Upper lobe of left lung (tissue), 6 donors: ENCODE measurements around the gene UGGT2. TPM values are rescaled to one million over a fixed set of nuclear protein-coding genes. Genes with fewer than 3 reads are reported as not detected.
"Not testable (repeated sequence)": the region's sequence is repeated elsewhere in the genome, so short reads cannot be mapped to it uniquely, and the experiment has no call there.

Source experiments
- ATAC-seq, 2 donors: fragments of 200-7000 bp; cut with Tn5 transposase; one replicate each; pipeline ENCODE4 v1.9.1; 2022; ENCODE audit warnings: mild to moderate bottlenecking in 2 of 2, moderate library complexity in 2 of 2; ENCODE audit not compliant: low FRiP score in 2 of 2
- DNase-seq, 2 donors: peaks; one replicate each; pipeline ENCODE4 v3.0.0-alpha.2; 2019 to 2020
- H3K27ac ChIP-seq, 4 donors: fragments of 200-600 bp; sonication (generic); one replicate each; pipeline ENCODE4 v1.5.1; 2016 to 2019
- H3K27me3 ChIP-seq, 4 donors: fragments of 200-600 bp; sonication (generic); one replicate each; pipeline ENCODE4 v1.5.1; 2017 to 2019
- H3K36me3 ChIP-seq, 4 donors: fragments of 200-600 bp; sonication (generic); one replicate each; pipeline ENCODE4 v1.5.1; 2016 to 2019
- H3K4me1 ChIP-seq, 4 donors: fragments of 200-600 bp; sonication (generic); one replicate each; pipeline ENCODE4 v1.5.1; 2018 to 2019
- H3K4me3 ChIP-seq, 4 donors: fragments of 200-600 bp; sonication (generic); one replicate each; pipeline ENCODE4 v1.5.1; 2017 to 2019; ENCODE audit warnings: mild to moderate bottlenecking in 2 of 4, moderate library complexity in 1 of 4
- H3K9me3 ChIP-seq, 4 donors: fragments of 200-600 bp; sonication (generic); one replicate each; pipeline ENCODE4 v1.5.1; 2018 to 2019
- EP300 ChIP-seq, 4 donors: sonication (generic); formaldehyde crosslinking; IDR thresholded peaks; one replicate each; pipeline ENCODE4 v1.5.1; 2017; ENCODE audit warnings: antibody characterized with exemption in 4 of 4, control low read depth in 2 of 4
- POLR2A ChIP-seq, 4 donors: fragments of 450-650 bp; IDR thresholded peaks; one replicate each; pipeline ENCODE4 v1.5.1; 2016 to 2017; ENCODE audit warnings: antibody characterized with exemption in 4 of 4, mild to moderate bottlenecking in 2 of 4
- POLR2AphosphoS5 ChIP-seq, 2 donors: sonication (generic); formaldehyde crosslinking; IDR thresholded peaks; one replicate each; pipeline ENCODE4 v1.5.1; 2017; ENCODE audit warnings: antibody characterized with exemption in 2 of 2
- WGBS, 2 donors: methylation state at CpG; one replicate each; pipeline ENCODE4 v1.1.5; 2017 to 2018; 5-methylcytosine and 5-hydroxymethylcytosine counted together
- total RNA-seq, 6 donors: library from RNA; depleted of rRNA in 4 of 6; stranded (reverse); fragments of >200 nt in 4 of 6; gene quantifications; one replicate each; pipeline versions ENCODE4 v1.1.0 to v1.2.1, GENCODE V29; 2016 to 2021
- TF ChIP-seq, protein P1 (sequence below), 6 experiments: fragments of 450-650 bp in 4 of 6; fragments of 200-600 bp in 2 of 6; sonication (generic) in 2 of 6; IDR thresholded peaks; one replicate each; pipeline ENCODE4 v1.5.1; 2016 to 2019; ENCODE audit warnings: antibody characterized with exemption in 6 of 6
- donor health status: DM: no; HTN: no; CAD: no; lungs with moderate emphysema.
- donor health status: DM: no; HTN: yes; CAD: no; lungs with severe emphysema.

The UGGT2 gene
- total RNA-seq, 6 donors from 2014 or later: 13.0 to 44.8 (median 18.5) TPM

DNA sequence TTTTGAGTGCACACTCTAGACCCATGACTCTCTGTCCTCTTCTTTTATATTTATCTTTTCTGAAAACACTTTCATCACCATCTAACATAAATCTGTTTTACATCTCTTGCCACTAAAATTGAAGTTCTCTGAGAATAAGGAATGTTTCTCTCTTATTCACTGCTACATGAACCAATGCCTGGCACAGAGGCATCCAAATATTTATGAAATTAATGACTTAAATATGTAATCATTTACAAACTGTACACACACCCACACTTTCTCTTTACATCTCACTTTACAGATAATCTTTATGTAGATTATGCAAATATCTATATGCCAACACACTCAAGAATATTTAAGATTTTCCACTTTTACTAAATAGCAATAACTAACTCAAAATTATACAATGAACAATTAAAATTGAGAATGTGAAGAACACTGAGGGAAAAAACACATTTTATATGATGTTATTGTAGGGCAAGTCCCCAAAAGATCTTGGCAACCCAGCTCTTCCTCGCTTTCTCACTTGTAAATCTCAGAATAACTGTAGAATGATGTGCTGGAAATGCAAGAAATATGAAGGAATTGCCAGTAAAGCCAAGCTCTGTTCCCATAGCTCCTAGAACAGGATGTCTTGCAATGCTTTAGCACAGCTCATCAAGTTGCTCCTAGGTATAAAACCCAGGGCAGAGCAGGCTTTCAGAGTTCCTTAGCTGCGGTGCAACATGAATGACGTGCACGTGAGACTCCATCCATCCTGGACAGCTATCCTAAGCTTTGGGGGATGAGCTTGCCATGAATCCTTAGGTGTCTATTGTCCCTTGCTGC, 50.7 kb downstream of the UGGT2 start:
- TF ChIP-seq, protein P1, sequence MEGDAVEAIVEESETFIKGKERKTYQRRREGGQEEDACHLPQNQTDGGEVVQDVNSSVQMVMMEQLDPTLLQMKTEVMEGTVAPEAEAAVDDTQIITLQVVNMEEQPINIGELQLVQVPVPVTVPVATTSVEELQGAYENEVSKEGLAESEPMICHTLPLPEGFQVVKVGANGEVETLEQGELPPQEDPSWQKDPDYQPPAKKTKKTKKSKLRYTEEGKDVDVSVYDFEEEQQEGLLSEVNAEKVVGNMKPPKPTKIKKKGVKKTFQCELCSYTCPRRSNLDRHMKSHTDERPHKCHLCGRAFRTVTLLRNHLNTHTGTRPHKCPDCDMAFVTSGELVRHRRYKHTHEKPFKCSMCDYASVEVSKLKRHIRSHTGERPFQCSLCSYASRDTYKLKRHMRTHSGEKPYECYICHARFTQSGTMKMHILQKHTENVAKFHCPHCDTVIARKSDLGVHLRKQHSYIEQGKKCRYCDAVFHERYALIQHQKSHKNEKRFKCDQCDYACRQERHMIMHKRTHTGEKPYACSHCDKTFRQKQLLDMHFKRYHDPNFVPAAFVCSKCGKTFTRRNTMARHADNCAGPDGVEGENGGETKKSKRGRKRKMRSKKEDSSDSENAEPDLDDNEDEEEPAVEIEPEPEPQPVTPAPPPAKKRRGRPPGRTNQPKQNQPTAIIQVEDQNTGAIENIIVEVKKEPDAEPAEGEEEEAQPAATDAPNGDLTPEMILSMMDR (IDR thresholded peaks at IDR 0.05): no peak
- TF ChIP-seq POLR2AphosphoS5 (IDR thresholded peaks at IDR 0.05) (no peak), POLR2A (IDR thresholded peaks at IDR 0.05) (no peak), EP300 (IDR thresholded peaks at IDR 0.05) (no peak)
- 98% methylated on average over 4 of the region's 4 CpGs for WGBS, 2 donors
- H3K27ac ChIP-seq: no peak overlapping the region
- DNase-seq: no peak
- H3K27me3 ChIP-seq: no peaks in the 10 kb centered on the region
- H3K36me3 ChIP-seq: no peaks in the 10 kb centered on the region
- no peak for ATAC-seq
- H3K9me3 ChIP-seq: no peaks in the 10 kb centered on the region
- no peak overlapping the region for H3K4me3 ChIP-seq
- H3K4me1 ChIP-seq: no peaks in the 10 kb centered on the region

DNA sequence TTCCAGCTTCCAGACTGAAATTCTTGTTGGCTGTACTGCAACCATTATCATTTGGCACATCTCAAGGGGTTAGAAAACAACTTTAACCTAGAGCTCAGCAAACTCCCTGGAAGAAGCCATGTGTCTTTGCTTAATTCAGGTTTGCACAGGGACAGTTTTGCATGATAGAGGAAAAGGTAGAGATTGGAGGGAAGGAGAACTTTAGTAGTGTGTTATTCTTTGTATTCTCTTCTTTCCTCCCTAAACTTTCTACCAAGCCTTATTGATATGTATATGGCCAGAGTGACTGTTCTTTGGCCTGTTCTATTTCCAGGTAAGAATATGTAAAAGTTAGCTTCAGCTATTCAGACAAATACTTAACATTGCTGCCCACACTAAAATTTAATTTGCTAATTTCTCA, 53.1 kb downstream of the UGGT2 start:
- no peak overlapping the region for H3K4me3 ChIP-seq
- no peak for ATAC-seq
- no peaks in the 10 kb centered on the region for H3K27me3 ChIP-seq
- H3K9me3 ChIP-seq: no peaks in the 10 kb centered on the region
- no peak for DNase-seq
- no peaks in the 10 kb centered on the region for H3K36me3 ChIP-seq
- H3K4me1 ChIP-seq: no peaks in the 10 kb centered on the region
- H3K27ac ChIP-seq: no peak overlapping the region
- no peak for TF ChIP-seq EP300 (IDR thresholded peaks at IDR 0.05)
- TF ChIP-seq POLR2AphosphoS5 (IDR thresholded peaks at IDR 0.05): no peak
- TF ChIP-seq, protein P1 (IDR thresholded peaks at IDR 0.05): no peak

DNA sequence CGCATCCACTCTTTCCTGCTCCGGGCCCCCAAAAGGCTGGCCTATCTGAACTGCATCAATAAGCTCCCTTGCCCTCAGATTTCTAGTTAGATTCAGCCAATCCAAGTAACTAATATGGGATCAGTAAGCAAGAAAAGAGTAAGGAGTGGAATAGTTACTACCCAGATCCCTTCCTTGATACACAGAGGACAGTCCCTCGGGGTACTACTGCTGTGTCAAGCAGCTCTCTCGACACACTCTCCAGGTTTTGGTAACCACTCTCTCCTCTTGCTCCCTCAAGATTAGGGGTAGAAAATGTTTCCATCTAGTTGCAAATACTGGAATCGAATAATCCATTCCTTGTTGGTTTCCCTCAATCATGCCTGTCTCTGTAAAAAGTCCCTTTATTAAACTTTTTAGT, 65.4 kb downstream of the UGGT2 start:
- H3K4me3 ChIP-seq: no peak overlapping the region
- ATAC-seq (no peak), DNase-seq (no peak)
- no peaks in the 10 kb centered on the region for H3K36me3 ChIP-seq
- 93 to 97% methylated on average over 5 of the region's 5 CpGs for WGBS, 2 donors
- TF ChIP-seq POLR2AphosphoS5 (IDR thresholded peaks at IDR 0.05): no peak
- no peak for TF ChIP-seq EP300 (IDR thresholded peaks at IDR 0.05)
- TF ChIP-seq, protein P1 (IDR thresholded peaks at IDR 0.05): no peak
- no peak for TF ChIP-seq POLR2A (IDR thresholded peaks at IDR 0.05)
- no peaks in the 10 kb centered on the region for H3K4me1 ChIP-seq
- H3K27me3 ChIP-seq: no peaks in the 10 kb centered on the region
- no peaks in the 10 kb centered on the region for H3K9me3 ChIP-seq
- no peak overlapping the region for H3K27ac ChIP-seq

DNA sequence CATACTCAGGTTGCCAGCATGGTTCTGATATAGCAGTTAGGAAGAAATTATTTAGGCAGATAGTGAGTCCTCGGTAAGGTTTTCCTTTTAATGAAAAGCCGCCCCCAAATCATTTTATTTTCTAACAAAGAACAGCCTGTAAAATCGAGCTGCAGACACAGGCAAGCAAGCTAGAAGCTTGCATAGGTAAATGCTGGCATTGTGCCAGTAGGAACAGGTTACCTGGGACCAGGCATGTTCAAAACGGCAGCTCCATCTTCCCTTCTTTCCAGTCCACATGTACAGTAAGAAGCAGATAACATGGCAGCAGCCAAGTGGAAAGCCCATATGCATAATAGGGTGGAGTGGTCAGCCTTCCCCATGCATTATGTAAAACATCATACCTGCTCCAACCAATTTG, 71.1 kb downstream of the UGGT2 start:
- DNase-seq (no peak), ATAC-seq (no peak)
- 79 to 90% methylated on average over 4 of the region's 4 CpGs for WGBS, 2 donors
- no peak overlapping the region for H3K27ac ChIP-seq
- no peaks in the 10 kb centered on the region for H3K9me3 ChIP-seq
- TF ChIP-seq POLR2A (IDR thresholded peaks at IDR 0.05) (no peak), EP300 (IDR thresholded peaks at IDR 0.05) (no peak), POLR2AphosphoS5 (IDR thresholded peaks at IDR 0.05) (no peak)
- TF ChIP-seq, protein P1 (IDR thresholded peaks at IDR 0.05): no peak
- H3K36me3 ChIP-seq: no peaks in the 10 kb centered on the region
- no peaks in the 10 kb centered on the region for H3K4me1 ChIP-seq
- no peak overlapping the region for H3K4me3 ChIP-seq
- no peaks in the 10 kb centered on the region for H3K27me3 ChIP-seq

DNA sequence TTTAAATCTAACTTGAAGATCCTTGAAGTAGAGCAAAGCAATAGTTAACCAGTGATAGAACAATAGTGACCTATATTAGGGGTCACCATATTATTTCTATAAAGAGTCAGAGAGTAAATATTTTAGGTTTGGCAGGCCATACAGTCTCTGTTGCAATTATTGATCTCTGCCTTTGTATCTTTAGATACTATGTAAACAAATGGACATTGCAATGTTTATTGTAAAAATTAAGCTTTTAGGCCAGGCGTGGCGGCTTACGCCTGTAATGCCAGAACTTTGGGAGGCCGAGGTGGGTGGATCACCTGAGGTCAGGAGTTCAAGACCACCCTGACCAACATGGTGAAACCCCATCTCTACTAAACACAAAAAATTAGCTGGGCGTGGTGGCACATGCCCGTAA, 80.5 kb downstream of the UGGT2 start:
- not testable (repeated sequence) for DNase-seq, H3K36me3 ChIP-seq, ATAC-seq, H3K4me3 ChIP-seq, H3K27me3 ChIP-seq, H3K27ac ChIP-seq, H3K9me3 ChIP-seq, H3K4me1 ChIP-seq
- WGBS, 2 donors: 92 to 96% methylated on average over 6 of the region's 6 CpGs
